KMS-11 (cell line): ENCODE measurements around the gene CREB3L4.

Source experiments
- H2AFZ ChIP-seq: fragments of 200-600 bp; sonication (generic); 2 replicates; pipeline ENCODE4 v1.6.1; 2016; ENCODE audit warnings: antibody characterized with exemption, mixed run types, low read depth
- H3K27ac ChIP-seq: fragments of 200-600 bp; sonication (generic); 2 replicates; pipeline ENCODE4 v1.6.1; 2016; ENCODE audit warnings: mild to moderate bottlenecking, mixed run types
- H3K27me3 ChIP-seq: fragments of 200-600 bp; sonication (generic); 2 replicates; pipeline ENCODE4 v1.6.1; 2017; ENCODE audit warnings: mild to moderate bottlenecking, low read depth, mixed run types, moderate library complexity; ENCODE audit not compliant: insufficient read depth
- H3K36me3 ChIP-seq: fragments of 200-600 bp; sonication (generic); 2 replicates; pipeline ENCODE4 v1.6.1; 2017; ENCODE audit warnings: mild to moderate bottlenecking, mixed run types; ENCODE audit not compliant: insufficient read depth
- H3K4me1 ChIP-seq: fragments of 200-600 bp; sonication (generic); 2 replicates; pipeline ENCODE4 v1.6.1; 2016; ENCODE audit warnings: mild to moderate bottlenecking, low read depth, mixed run types; ENCODE audit not compliant: poor library complexity, severe bottlenecking
- H3K4me2 ChIP-seq: fragments of 200-600 bp; sonication (generic); 2 replicates; pipeline ENCODE4 v1.7.0; 2016; ENCODE audit warnings: mild to moderate bottlenecking, mixed run types
- H3K4me3 ChIP-seq: fragments of 200-600 bp; sonication (generic); IDR thresholded peaks from 2 replicates; pipeline ENCODE4 v1.6.1; 2017; ENCODE audit warnings: low read depth, low read length, mixed read lengths; ENCODE audit not compliant: insufficient read depth
- H3K79me2 ChIP-seq: fragments of 200-600 bp; sonication (generic); 2 replicates; pipeline ENCODE4 v1.6.1; 2016; ENCODE audit warnings: low read depth, mixed run types; ENCODE audit not compliant: insufficient read depth
- H3K9ac ChIP-seq: fragments of 200-600 bp; sonication (generic); 2 replicates; pipeline ENCODE4 v1.6.1; 2016; ENCODE audit warnings: mild to moderate bottlenecking, mixed run types
- H4K20me1 ChIP-seq: fragments of 200-600 bp; sonication (generic); 2 replicates; pipeline ENCODE4 v1.6.1; 2016; ENCODE audit warnings: mild to moderate bottlenecking, mixed run types; ENCODE audit not compliant: insufficient read depth
- CTCF ChIP-seq: fragments of 200-600 bp; sonication (generic); conservative IDR thresholded peaks from 2 replicates; pipeline ENCODE4 v1.6.1; 2017; ENCODE audit warnings: low read depth, mild to moderate bottlenecking, antibody characterized with exemption, low read length, moderate library complexity, mixed read lengths

The CREB3L4 gene

GRCh38 chr1:153970346-153970745 is 2.6 kb downstream of the CREB3L4 start:
- Histone ChIP-seq H3K4me1 (peaks cover 34% of the 10 kb centered on the region), H3K27ac (no peak overlapping the region), H4K20me1 (no peaks in the 10 kb centered on the region), H3K4me3 (no peak overlapping the region), H3K36me3 (peaks cover 12% of the 10 kb centered on the region; the same call in 1 of the 2 replicates), H3K4me2 (no peak overlapping the region), H3K79me2 (peaks cover 17% of the 10 kb centered on the region), H2AFZ (no peak overlapping the region), H3K27me3 (no peaks in the 10 kb centered on the region), H3K9ac (no peak overlapping the region)
- TF ChIP-seq CTCF: no peak

GRCh38 chr1:153973071-153973470 is 5.4 kb downstream of the CREB3L4 start:
- TF ChIP-seq CTCF: no peak
- no peak overlapping the region for H2AFZ ChIP-seq

GRCh38 chr1:153973525-153973924 is 5.8 kb downstream of the CREB3L4 start:
- H3K27ac ChIP-seq: no peak overlapping the region
- no peaks in the 10 kb centered on the region for H3K27me3 ChIP-seq
- no peak for TF ChIP-seq CTCF
- H3K4me1 ChIP-seq: peaks cover 30% of the 10 kb centered on the region
- peaks cover 12% of the 10 kb centered on the region; the same call in 1 of the 2 replicates for H3K36me3 ChIP-seq
- no peak overlapping the region for H3K9ac ChIP-seq
- H2AFZ ChIP-seq: no peak overlapping the region
- H3K4me3 ChIP-seq: no peak overlapping the region
- H3K4me2 ChIP-seq: no peak overlapping the region
- no peaks in the 10 kb centered on the region for H4K20me1 ChIP-seq
- H3K79me2 ChIP-seq: peaks cover 21% of the 10 kb centered on the region

More at GRCh38 chr1:153973071-153973470, 5.4 kb downstream of the CREB3L4 start:
- Histone ChIP-seq H3K4me2 (no peak overlapping the region), H3K27ac (no peak overlapping the region), H3K79me2 (peaks cover 21% of the 10 kb centered on the region), H3K4me1 (peaks cover 30% of the 10 kb centered on the region), H3K9ac (no peak overlapping the region), H4K20me1 (no peaks in the 10 kb centered on the region), H3K27me3 (no peaks in the 10 kb centered on the region), H3K36me3 (peaks cover 12% of the 10 kb centered on the region; the same call in 1 of the 2 replicates), H3K4me3 (no peak overlapping the region)

GRCh38 chr1:153976819-153977249 is 9.1 kb downstream of the CREB3L4 start:
- peaks cover 12% of the 10 kb centered on the region; the same call in 1 of the 2 replicates for H3K36me3 ChIP-seq
- H3K4me3 ChIP-seq: peak overlapping the region; percentile 99
- H3K27me3 ChIP-seq: no peaks in the 10 kb centered on the region
- peak overlapping the region; percentile 60 for H3K27ac ChIP-seq
- TF ChIP-seq CTCF: 0 out of 2 replicates have a peak, but pooled peaks have one; percentile 17
- peaks cover 21% of the 10 kb centered on the region for H3K79me2 ChIP-seq
- H3K4me1 ChIP-seq: peaks cover 28% of the 10 kb centered on the region
- H3K4me2 ChIP-seq: peak overlapping the region; percentile 56
- peak overlapping the region; percentile 83 for H3K9ac ChIP-seq
- H4K20me1 ChIP-seq: no peaks in the 10 kb centered on the region
- peak overlapping the region; percentile 88 for H2AFZ ChIP-seq
